ENCODE measurements around the gene IGIP.

The IGIP gene

GRCh38 chr5:140111859-140112551 is 13.7 kb upstream of the IGIP start:
- FAIRE-seq = no peak

- FAIRE-seq = no peak
These were observed 13.0 kb upstream of the IGIP start for GRCh38 chr5:140112685-140113179.

DNA sequence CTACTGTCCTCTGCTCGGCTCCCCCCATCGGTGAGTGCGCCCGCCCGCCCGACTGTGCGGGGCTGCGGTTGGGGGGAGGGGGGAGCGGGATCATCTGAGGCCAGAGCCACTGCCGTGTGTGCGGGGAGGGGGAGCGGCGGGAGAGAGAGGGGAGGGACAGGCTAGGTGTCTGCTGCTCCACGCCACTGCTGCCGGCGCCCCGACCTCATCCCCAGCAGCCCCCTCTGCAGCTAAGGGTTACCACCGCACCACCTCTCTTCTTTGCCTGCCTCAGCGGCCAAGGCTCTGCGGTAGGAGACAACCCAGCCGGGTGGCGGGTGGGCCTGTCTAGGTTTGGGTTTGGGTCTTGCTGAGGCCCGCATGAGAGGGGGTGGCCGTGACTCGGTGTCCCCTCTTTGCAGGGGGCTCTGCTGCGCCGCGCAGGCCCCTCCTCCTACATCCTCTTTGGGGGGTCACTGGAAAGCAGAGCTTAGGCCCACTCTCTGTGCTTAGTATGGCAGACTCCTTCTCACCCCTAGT is 12.5 kb upstream of the IGIP start:
- FAIRE-seq = no peak

GRCh38 chr5:140113699-140114263 is 12.0 kb upstream of the IGIP start, which contains the start of gene PURA:
Gene PURA, plus strand, starts transcription at chr5:140114109. Its CDS starts 73 bp downstream, at chr5:140114182.
- no peak for FAIRE-seq

- no peak for FAIRE-seq
These were observed 11.2 kb upstream of the IGIP start for GRCh38 chr5:140114341-140115185.

- FAIRE-seq = peak; percentile 71
These were observed 10.6 kb upstream of the IGIP start for GRCh38 chr5:140115186-140115500.

DNA sequence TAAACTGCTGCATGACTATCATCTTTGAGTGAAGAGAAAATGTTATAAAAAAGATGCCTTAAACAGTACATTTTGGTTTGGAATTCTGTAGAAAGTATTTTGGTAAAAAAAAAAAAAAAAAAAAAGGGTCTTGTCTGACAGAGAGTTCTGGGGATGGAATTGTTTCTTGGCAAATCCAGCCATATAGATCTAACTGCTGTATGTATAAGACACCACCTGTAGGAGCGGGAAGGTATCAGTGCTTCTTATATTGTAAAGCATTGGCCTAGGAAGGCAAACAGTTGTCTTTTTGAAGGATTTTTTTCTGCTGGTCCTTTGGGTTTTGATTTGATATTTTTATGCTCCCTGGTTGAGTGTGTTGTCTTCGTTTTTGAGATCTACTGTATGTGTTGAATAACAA is 9.0 kb upstream of the IGIP start:
- no peak for FAIRE-seq

DNA sequence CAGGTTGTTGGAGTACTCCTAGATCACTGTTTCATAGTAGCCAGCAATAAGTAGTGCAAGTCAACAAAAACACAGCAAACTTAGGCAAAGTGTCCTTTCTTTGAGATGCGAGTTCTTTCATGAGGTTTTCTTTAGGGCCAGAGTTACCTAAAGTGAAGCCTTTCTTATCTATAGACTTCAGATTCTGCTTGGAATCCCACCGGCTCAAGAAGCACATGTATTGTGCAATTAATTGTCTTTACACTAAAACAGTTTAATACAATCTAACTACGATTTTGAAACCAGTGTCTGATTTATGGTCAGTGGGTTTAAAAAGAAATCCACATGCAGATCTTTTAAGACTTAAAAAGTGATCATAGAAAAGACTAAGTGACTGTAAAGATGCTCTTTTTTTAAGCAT is 8.2 kb upstream of the IGIP start:
- no peak for FAIRE-seq

DNA sequence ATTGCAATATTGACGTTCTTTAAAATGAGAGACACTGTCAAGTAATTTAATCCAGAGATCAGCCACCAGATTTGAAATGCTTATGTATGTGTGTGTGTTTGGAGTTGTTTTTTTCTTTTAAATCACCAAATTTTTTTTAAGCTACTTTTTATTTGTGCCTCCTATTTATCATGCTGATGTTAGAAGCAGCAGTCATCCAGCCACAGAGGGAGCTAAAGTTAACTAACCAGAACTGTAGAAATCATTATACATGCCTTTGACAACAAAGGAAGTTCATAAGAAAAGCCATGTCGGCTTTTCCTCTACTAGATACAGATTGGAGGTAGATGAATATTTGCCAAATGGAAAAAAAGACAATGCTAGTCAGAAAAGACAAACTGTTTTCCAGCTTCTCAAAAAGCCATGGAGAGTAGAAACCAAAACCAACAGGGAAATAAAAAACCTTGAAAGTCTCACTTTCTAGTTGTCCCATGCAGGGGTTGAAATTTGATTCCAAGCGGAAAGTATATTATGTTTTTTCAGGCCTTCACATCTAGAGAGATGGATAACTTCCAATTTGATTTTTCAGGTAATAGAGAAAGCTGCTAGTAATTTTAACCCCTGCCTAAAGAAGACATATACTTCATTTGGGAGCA is 7.3 kb upstream of the IGIP start:
- peak; percentile 9 for FAIRE-seq

DNA sequence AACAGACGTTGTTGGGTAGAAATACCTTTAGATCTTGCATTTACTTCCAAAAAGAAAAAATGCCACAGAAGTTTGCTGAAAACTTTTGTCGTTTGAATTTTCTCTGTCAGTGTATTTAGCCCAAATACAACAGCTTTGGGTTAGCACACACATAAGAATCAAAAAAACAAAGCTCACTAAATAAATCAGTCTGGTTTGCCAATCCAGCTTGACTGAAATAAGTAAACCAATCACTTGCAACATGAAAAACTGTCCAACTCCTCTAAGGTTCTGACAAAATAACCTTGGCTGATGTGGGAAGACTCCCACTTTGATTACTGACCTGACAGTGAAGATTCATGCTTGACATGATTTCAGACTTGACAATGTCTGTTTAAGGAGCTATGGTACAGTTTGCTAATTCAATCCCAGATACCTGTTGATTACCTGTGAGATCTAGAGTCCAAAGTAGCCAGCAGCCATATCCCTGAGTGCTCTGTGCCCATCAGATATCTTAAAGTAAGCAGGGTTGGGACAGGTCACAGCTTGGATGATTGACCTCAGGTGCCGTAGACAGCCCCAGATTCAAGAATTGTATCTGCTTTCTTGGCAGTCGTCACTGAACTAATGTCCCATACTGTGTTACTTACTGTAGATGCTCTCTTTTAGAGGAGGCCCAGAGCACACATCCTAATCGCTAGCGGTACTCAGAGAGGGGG is 727 bp downstream of the IGIP start:
- FAIRE-seq = no peak

DNA sequence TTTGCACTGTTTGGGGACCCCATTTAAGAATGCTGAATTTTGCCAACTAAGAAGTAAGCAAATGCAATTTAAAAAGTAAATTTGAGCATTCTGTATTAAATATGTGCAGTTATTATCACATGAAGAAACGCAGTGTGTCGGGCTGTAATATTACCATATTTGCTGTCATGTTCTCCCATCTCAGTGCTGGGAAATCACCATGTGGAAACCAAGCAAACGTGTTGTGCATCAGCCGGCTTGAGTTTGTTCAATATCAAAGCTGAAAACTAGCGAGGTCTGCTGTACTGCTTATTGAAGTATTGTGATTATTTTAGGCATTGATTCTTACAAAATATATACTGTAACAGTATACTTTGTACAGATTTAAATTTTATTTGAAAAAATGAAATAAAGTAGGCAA is 2.6 kb downstream of the IGIP start:
- no peak for FAIRE-seq

GRCh38 chr5:140130949-140131733 is 5.4 kb downstream of the IGIP start:
- no peak for FAIRE-seq

- FAIRE-seq = no peak
These were observed 6.3 kb downstream of the IGIP start for GRCh38 chr5:140131967-140132409.

DNA sequence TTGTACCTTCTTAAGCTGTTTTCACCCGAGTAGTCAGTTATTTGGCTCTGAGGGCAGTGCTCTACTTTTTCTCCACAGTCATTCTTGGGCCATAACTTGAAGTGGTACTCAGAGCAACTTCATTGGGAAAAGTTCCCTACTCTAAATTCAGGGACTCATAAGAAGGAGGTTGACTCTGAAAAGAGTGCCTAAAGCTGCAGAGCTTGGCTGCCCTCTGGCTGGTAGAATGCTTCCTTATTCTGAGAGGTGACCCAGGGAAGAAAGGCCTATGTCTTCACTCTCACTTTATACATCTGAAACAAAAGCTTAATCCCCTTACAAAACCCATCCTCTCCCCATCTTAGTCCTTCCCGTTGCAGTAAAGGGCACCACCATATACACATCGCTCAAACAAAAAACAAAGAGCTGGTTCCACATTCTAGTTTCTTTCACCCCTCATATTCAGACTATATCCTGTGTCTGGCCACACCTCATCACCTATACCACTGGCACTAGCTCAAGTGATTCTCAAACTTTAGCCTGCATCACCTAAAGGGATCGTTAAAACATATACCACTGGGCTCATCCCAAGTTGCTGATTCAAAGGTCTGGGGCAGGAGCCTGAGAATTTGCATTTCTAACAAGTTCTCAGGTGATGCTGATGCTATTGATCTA is 7.9 kb downstream of the IGIP start:
- no peak for FAIRE-seq

GRCh38 chr5:140134277-140134935 is 8.7 kb downstream of the IGIP start:
- no peak for FAIRE-seq

GRCh38 chr5:140135127-140135526 is 9.4 kb downstream of the IGIP start:
- no peak for FAIRE-seq

DNA sequence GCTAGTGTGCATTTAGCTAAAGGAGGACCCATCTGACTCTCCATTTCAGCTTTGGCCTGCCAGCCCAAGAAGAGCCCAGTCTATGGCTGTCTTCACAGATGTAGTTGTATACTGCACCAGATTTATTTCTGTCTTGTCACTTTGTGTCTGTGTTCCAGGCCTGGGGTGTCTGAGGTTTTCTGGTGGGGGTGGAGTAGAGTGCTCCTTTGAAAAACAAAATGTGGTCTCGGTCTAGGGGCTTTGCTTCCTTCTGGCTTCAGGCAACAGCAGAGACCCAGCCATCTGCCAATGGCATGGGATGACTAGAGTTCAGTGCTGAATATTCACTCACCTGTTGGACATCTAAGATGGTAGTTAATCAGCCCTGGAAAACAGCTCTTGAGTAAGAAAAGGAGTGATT is 10.9 kb downstream of the IGIP start:
- FAIRE-seq = no peak

DNA sequence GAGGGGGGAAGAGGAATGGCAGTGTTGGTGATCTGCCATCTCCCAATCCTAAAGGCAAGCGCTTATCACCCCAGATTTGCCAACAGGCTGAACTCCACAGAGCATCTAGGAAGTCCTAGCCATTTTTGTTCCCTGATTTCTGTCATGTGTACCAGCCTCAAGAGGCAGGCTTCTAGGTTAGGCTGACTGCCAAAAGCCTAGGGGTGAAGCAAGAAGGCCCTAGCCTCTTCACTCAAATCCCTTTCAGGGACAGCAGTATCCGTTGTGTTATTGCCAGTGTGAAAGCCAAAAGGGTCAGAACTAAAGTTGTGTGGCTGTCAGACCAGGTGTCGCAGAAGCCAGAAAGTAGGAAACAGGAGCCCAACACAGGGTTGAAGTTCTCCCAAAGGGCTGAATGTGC is 14.7 kb downstream of the IGIP start:
- no peak for FAIRE-seq

DNA sequence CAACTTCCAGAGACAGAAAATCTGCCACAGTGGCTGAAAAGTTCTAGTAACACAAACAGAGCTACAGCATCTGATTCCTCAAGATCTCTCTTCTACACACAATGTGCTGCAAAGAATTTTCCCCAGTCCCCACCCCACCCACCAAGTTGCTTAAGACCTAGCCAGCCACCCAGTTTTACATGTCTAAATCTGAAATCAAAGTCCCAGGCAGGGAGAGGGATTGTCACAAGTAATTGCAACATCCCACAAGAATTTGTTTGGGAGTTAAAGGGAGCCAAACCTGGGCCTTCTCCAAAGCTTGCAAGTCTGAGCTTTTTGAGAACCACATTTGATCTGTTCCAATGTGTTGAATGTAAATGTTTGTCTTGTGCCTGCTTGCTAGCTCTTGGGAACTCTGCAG is 15.5 kb downstream of the IGIP start:
- no peak for FAIRE-seq

GRCh38 chr5:140142246-140142645 is 16.5 kb downstream of the IGIP start:
- FAIRE-seq = no peak

GRCh38 chr5:140142856-140143255 is 17.1 kb downstream of the IGIP start:
- FAIRE-seq = no peak

Data from islet of Langerhans (tissue), 1 donor.